Natural killer cell (primary cell): ENCODE results near the gene ZFHX3. TPM values are rescaled to one million over a fixed set of nuclear protein-coding genes. Genes with fewer than 3 reads are reported as not detected.

Experiments
- ATAC-seq, 3 donors: fragments of 150-1000 bp in 2 of 3; fragments of 200-7000 bp in 1 of 3; cut with Tn5 transposase; 1 replicate in 1 of 3; 2 replicates in 2 of 3; pipeline ENCODE4 v1.10.0; 2021; ENCODE audit warnings: mild to moderate bottlenecking in 2 of 3, moderate library complexity in 2 of 3
- DNase-seq, 2 donors: peaks; one replicate each; pipeline versions ENCODE4 v3.0.0 to v3.0.0-alpha.2; 2013 to 2021; ENCODE audit warnings: mixed read lengths in 1 of 2
- H3K27ac ChIP-seq: one replicate; pipeline ENCODE4 v1.5.1; 2013; ENCODE audit warnings: mild to moderate bottlenecking, low read length
- H3K27me3 ChIP-seq: one replicate; pipeline ENCODE4 v1.6.1; 2013; ENCODE audit warnings: low read length; ENCODE audit not compliant: control insufficient read depth, insufficient read depth
- H3K36me3 ChIP-seq: one replicate; pipeline ENCODE4 v1.6.1; 2013; ENCODE audit warnings: low read length; ENCODE audit not compliant: control insufficient read depth, insufficient read depth
- H3K4me1 ChIP-seq: one replicate; pipeline ENCODE4 v1.6.1; 2013; ENCODE audit warnings: low read length; ENCODE audit not compliant: control insufficient read depth, insufficient read depth
- H3K4me3 ChIP-seq: one replicate; pipeline ENCODE4 v1.5.1; 2013; ENCODE audit warnings: low read length
- H3K9me3 ChIP-seq: one replicate; pipeline ENCODE4 v1.6.1; 2013; ENCODE audit warnings: low read length; ENCODE audit not compliant: control insufficient read depth, insufficient read depth
- H3K27ac Mint-ChIP-seq, 2 donors: one replicate each; pipeline ENCODE4 v1.8.0; 2022; ENCODE audit warnings: mild to moderate bottlenecking in 2 of 2, mixed read lengths in 2 of 2, moderate library complexity in 1 of 2
- H3K27me3 Mint-ChIP-seq, 2 donors: one replicate each; pipeline ENCODE4 v1.8.0; 2022; ENCODE audit warnings: low read depth in 2 of 2, mixed read lengths in 2 of 2
- H3K36me3 Mint-ChIP-seq: one replicate; pipeline ENCODE4 v1.8.0; 2022; ENCODE audit warnings: mixed read lengths
- H3K4me1 Mint-ChIP-seq, 2 donors: one replicate each; pipeline ENCODE4 v1.8.0; 2022; ENCODE audit warnings: mixed read lengths in 2 of 2
- H3K4me3 Mint-ChIP-seq: one replicate; pipeline ENCODE4 v1.8.0; 2022; ENCODE audit warnings: mild to moderate bottlenecking, moderate library complexity, mixed read lengths
- H3K9me3 Mint-ChIP-seq, 2 donors: one replicate each; pipeline ENCODE4 v1.8.0; 2022; ENCODE audit warnings: mixed read lengths in 2 of 2
- CTCF ChIP-seq: fragments of 200-600 bp; IDR thresholded peaks from one replicate; pipeline ENCODE4 v1.8.0; 2022; ENCODE audit warnings: antibody characterized with exemption
- WGBS: methylation state at CpG from one replicate; pipeline ENCODE4 v1.1.7; 2013; ENCODE audit warnings: missing lambda C conversion rate; ENCODE audit not compliant: insufficient coverage; 5-methylcytosine and 5-hydroxymethylcytosine counted together
- intact Hi-C: fragments of 100-400 bp; cut with micrococcal nuclease; formaldehyde crosslinking; loops from one replicate; pipeline ENCODE4 v1.14.2; 2022
- total RNA-seq, 4 donors: library from RNA; stranded (reverse); fragments of 120-200 nt in 1 of 4; gene quantifications; one replicate each; pipeline versions ENCODE4 v1.2.3 to v1.2.4, GENCODE V29; 2013 to 2022

ZFHX3 gene
- total RNA-seq, 3 donors from 2014 or later (not counting 1 experiment from before 2014, with no cell fraction given): 5.8 to 7.8 (median 7.5) TPM

- Mint-ChIP-seq H3K4me3 (peak overlapping the region; percentile 45), H3K4me1 (peaks cover 25 to 34% of the 10 kb centered on the region in 2 donors), H3K36me3 (no peaks in the 10 kb centered on the region), H3K27me3 (no peaks in the 10 kb centered on the region), H3K9me3 (no peaks in the 10 kb centered on the region), H3K27ac (peak overlapping the region in 1 of 2 donors; percentile 13)
- Histone ChIP-seq H3K27me3 (no peaks in the 10 kb centered on the region), H3K9me3 (no peaks in the 10 kb centered on the region), H3K36me3 (no peaks in the 10 kb centered on the region), H3K4me1 (peaks cover 17% of the 10 kb centered on the region), H3K4me3 (no peak overlapping the region), H3K27ac (no peak overlapping the region)
- no peak for ATAC-seq
- no peak for DNase-seq
- TF ChIP-seq CTCF: no peak
- WGBS: 91% methylated on average over 8 of the region's 9 CpGs
- intact Hi-C loops: no loop called here
These were observed 171.0 kb downstream of the ZFHX3 start for GRCh38 chr16:72876981-72877373.

- DNase-seq (no peak), ATAC-seq (peak in 2 of 3 donors; percentile 43 to 87)
- intact Hi-C loops: no loop called here
- Histone ChIP-seq H3K27me3 (no peaks in the 10 kb centered on the region), H3K4me3 (no peak overlapping the region), H3K36me3 (no peaks in the 10 kb centered on the region), H3K27ac (no peak overlapping the region), H3K9me3 (no peaks in the 10 kb centered on the region), H3K4me1 (peaks cover 17% of the 10 kb centered on the region)
- peak overlapping the region; percentile 45 for H3K4me3 Mint-ChIP-seq
- 6% methylated on average over 4 of the region's 8 CpGs for WGBS
- H3K4me1 Mint-ChIP-seq: peaks cover 25 to 34% of the 10 kb centered on the region in 2 donors
- H3K27me3 Mint-ChIP-seq: no peaks in the 10 kb centered on the region
- no peaks in the 10 kb centered on the region for H3K9me3 Mint-ChIP-seq
- peak overlapping the region in 1 of 2 donors; percentile 13 for H3K27ac Mint-ChIP-seq
- no peak for TF ChIP-seq CTCF
- H3K36me3 Mint-ChIP-seq: no peaks in the 10 kb centered on the region
These were observed 171.7 kb downstream of the ZFHX3 start for GRCh38 chr16:72876221-72876620.

DNA sequence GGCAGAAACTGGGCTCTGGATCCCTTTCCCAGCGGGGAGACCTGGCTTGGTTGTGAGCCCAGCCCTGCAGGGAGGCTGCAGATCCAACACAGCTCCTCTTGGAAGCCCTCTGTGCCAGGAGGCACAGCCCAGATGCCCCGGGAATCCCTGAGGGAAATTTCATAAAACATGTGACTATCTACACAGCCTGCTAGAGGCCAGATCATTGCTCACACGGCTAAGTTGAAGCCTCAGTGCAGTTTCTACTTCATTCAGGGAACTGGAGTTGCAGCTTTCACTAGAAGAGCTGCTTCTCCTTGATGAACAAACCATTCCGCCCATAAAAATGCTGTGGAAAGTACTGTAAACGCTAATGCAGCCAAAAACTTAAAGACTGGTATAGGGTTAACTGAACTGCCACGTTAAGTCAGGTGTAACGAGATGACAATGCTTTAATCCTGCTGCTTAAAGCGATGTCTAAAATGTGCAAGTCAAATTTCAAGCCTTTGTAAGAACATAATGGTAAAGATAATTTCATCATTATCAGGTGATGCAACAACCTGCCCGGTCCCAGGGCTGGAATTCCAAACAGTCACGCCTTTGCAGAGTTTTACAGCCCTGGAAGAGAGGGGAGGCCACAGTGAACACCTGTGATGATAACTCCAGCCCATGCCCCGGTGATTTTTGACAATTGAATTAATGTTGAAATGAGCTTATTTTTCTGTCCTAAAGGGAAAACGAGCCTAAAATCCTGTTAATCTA lies 172.5 kb downstream of the ZFHX3 start:
- no peaks in the 10 kb centered on the region for H3K36me3 Mint-ChIP-seq
- no peaks in the 10 kb centered on the region for H3K36me3 ChIP-seq
- 74% methylated on average over 12 of the region's 12 CpGs for WGBS
- no peaks in the 10 kb centered on the region for H3K9me3 ChIP-seq
- H3K9me3 Mint-ChIP-seq: no peaks in the 10 kb centered on the region
- TF ChIP-seq CTCF: no peak
- no peak overlapping the region for H3K4me3 Mint-ChIP-seq
- H3K27me3 ChIP-seq: no peaks in the 10 kb centered on the region
- peaks cover 17% of the 10 kb centered on the region for H3K4me1 ChIP-seq
- H3K27ac ChIP-seq: no peak overlapping the region
- no peak for ATAC-seq
- no peak for DNase-seq
- H3K4me3 ChIP-seq: no peak overlapping the region
- intact Hi-C loops: no loop called here
- H3K4me1 Mint-ChIP-seq: peaks cover 25 to 34% of the 10 kb centered on the region in 2 donors
- no peak overlapping the region for H3K27ac Mint-ChIP-seq
- no peaks in the 10 kb centered on the region for H3K27me3 Mint-ChIP-seq

- Histone ChIP-seq H3K27me3 (no peaks in the 10 kb centered on the region), H3K9me3 (no peaks in the 10 kb centered on the region), H3K27ac (no peak overlapping the region), H3K4me3 (no peak overlapping the region), H3K4me1 (peaks cover 17% of the 10 kb centered on the region), H3K36me3 (no peaks in the 10 kb centered on the region)
- WGBS: 97% methylated on average over 6 of the region's 8 CpGs
- H3K4me3 Mint-ChIP-seq: no peak overlapping the region
- H3K9me3 Mint-ChIP-seq: no peaks in the 10 kb centered on the region
- DNase-seq (no peak), ATAC-seq (no peak)
- H3K36me3 Mint-ChIP-seq: no peaks in the 10 kb centered on the region
- peaks cover 25 to 34% of the 10 kb centered on the region in 2 donors for H3K4me1 Mint-ChIP-seq
- intact Hi-C loops: no loop called here
- no peak overlapping the region for H3K27ac Mint-ChIP-seq
- no peak for TF ChIP-seq CTCF
- H3K27me3 Mint-ChIP-seq: no peaks in the 10 kb centered on the region
These were observed 174.1 kb downstream of the ZFHX3 start for GRCh38 chr16:72873853-72874252.
